Measurements from ENCODE around the gene AATK. TPM values are rescaled to one million over a fixed set of nuclear protein-coding genes. Genes with fewer than 3 reads are reported as not detected.

AATK gene
- total RNA-seq (10 to 100 TPM in 4 of 9 donors, 1 to 10 TPM in 4, under 1 TPM in 1; 0.89 to 17.0 (median 9.8) TPM), polyA plus RNA-seq (10 to 100 TPM in 2 of 3 donors, under 1 TPM in 1; 0.73 to 23.3 (median 10.6) TPM)
- long read RNA-seq, donor 1: 0 reads
- long read RNA-seq, donor 2: 0 reads
- long read RNA-seq, donor 3: 0 reads
- long read RNA-seq, donor 4: 0 reads
- long read RNA-seq, donor 5, full-length matches to known transcripts: 2 of 8 reads
- long read RNA-seq, donor 5, partial matches to known transcripts: 2 of 8 reads
- long read RNA-seq, donor 5, other reads (novel, unspliced or antisense): 4 of 8 reads
- long read RNA-seq, donor 6: 0 reads
- long read RNA-seq, donor 7: 0 reads
- long read RNA-seq, donor 8: 0 reads
- long read RNA-seq, donor 9: 0 reads
- long read RNA-seq, donor 10: 0 reads

GRCh38 chr17:81166033-81166492, at the start of gene AATK:
TSS of gene AATK (minus strand) at chr17:81166221. CDS start at chr17:81165992, 229 bp downstream.
- no peaks in the 10 kb centered on the region for H3K36me3 ChIP-seq (replicated peaks in 1 of 2)
- peaks cover 6% of the 10 kb centered on the region for H3K27me3 ChIP-seq
- no peaks in the 10 kb centered on the region for H3K4me1 ChIP-seq (replicated peaks in 1 of 2)
- H3K9me3 ChIP-seq (replicated peaks in 1 of 3): no peaks in the 10 kb centered on the region
- peak within 1 kb of the TSS in 2 of 5 donors; percentile 46 to 65 for H3K27ac ChIP-seq
- H3K4me3 ChIP-seq: peak within 1 kb of the TSS in 1 of 4 donors; percentile 41
- intact Hi-C loops (cut with DNase I): no loop called here
- TF ChIP-seq POLR2A (IDR thresholded peaks at IDR 0.05) (no peak), CTCF (IDR thresholded peaks at IDR 0.05) (no peak)
- WGBS, 4 donors: 1 to 2% methylated on average over 33 to 53 of the region's 62 CpGs; no CpG with 5 or more reads in 2 of the 4 donors
- no peak for DNase-seq

DNA sequence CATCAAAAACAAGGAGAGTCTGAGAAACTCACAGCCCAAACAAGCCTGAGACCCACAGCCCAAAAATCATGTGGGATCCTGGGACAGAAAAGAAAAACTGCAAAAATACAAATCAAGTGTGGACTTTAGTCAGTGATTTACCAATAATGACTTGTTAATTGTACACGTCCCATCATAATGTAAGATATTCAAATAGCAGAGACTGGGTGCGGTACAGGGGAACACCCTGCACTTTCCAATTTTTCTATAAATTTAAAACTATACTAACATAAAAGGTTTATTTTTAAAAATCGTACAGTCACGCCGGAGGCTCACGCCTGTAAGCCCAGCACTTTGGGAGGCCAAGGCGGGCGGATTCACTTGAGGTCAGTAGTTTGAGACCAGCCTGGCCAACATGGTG, 48.0 kb upstream of the AATK start:
- H3K4me1 ChIP-seq (replicated peaks in 1 of 2): no peaks in the 10 kb centered on the region
- no peak for DNase-seq
- peaks cover 0 to 5% of the 10 kb centered on the region in 2 donors for H3K36me3 ChIP-seq (replicated peaks in 1 of 2)
- intact Hi-C loops (cut with DNase I): no loop called here
- no peak overlapping the region for H3K4me3 ChIP-seq
- 93 to 98% (median 96%) methylated on average over 8 of the region's 8 CpGs for WGBS, 4 donors
- H3K27ac ChIP-seq: no peak overlapping the region
- no peaks in the 10 kb centered on the region for H3K27me3 ChIP-seq
- TF ChIP-seq CTCF (IDR thresholded peaks at IDR 0.05) (no peak), POLR2A (IDR thresholded peaks at IDR 0.05) (no peak)
- H3K9me3 ChIP-seq (replicated peaks in 1 of 3): no peaks in the 10 kb centered on the region

DNA sequence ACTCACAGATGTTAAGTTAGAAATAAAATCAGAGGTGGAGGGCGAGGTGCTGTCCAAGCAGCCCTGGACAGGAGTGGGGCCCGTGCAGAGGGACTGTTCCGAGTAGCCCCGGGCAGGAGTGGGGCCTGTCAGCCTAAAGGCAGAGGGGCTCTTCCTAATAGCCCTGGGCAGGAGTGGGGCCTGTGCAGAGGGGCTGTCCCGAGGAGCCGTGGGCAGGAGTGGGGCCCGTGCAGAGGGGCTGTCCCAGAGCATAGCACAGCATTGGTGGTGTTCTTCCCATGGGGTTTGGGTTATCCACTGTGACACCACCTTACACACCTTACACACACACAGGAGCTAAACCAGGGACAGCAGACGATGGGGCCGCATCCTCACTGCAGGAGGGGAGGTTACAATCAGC, 46.3 kb upstream of the AATK start:
- 83 to 94% (median 91%) methylated on average over 9 of the region's 9 CpGs for WGBS, 4 donors
- Histone ChIP-seq H3K4me3 (no peak overlapping the region), H3K27me3 (no peaks in the 10 kb centered on the region), H3K27ac (no peak overlapping the region), H3K9me3 (replicated peaks in 1 of 3) (no peaks in the 10 kb centered on the region), H3K4me1 (replicated peaks in 1 of 2) (no peaks in the 10 kb centered on the region), H3K36me3 (replicated peaks in 1 of 2) (no peaks in the 10 kb centered on the region)
- intact Hi-C loops (cut with DNase I): no loop called here
- no peak for DNase-seq
- no peak for TF ChIP-seq POLR2A (IDR thresholded peaks at IDR 0.05)
- no peak for TF ChIP-seq CTCF (IDR thresholded peaks at IDR 0.05)

GRCh38 chr17:81210868-81211267, 44.8 kb upstream of the AATK start:
- H3K27ac ChIP-seq: no peak overlapping the region
- intact Hi-C loops (cut with DNase I): no loop called here

More at GRCh38 chr17:81210868-81211267, 44.8 kb upstream of the AATK start:
- H3K27me3 ChIP-seq: no peaks in the 10 kb centered on the region
- TF ChIP-seq POLR2A (IDR thresholded peaks at IDR 0.05) (no peak), CTCF (IDR thresholded peaks at IDR 0.05) (no peak)
- 68 to 75% (median 73%) methylated on average over 12 to 14 of the region's 14 CpGs for WGBS, 4 donors
- H3K4me3 ChIP-seq: no peak overlapping the region
- DNase-seq: no peak
- H3K36me3 ChIP-seq (replicated peaks in 1 of 2): no peaks in the 10 kb centered on the region
- no peaks in the 10 kb centered on the region for H3K4me1 ChIP-seq (replicated peaks in 1 of 2)
- no peaks in the 10 kb centered on the region for H3K9me3 ChIP-seq (replicated peaks in 1 of 3)

Measured in adrenal gland (tissue), 19 donors.